Endothelial cell of umbilical vein (primary cell): ENCODE measurements around the gene B4GALNT1. TPM values are rescaled to one million over a fixed set of nuclear protein-coding genes. Genes with fewer than 3 reads are reported as not detected.

ENCODE experiments used
- BruUV-seq: library from RNA; stranded (reverse); fragments of 400-500 nt; replicated peaks from 2 replicates; lab custom pipeline; 2021; lab: Mats Ljungman, UMichigan
- CTCF ChIA-PET: fragments of 300-600, 350-600 bp; sonication (Branson Sonifier 250); formaldehyde crosslinking; loops from one replicate; lab custom pipeline; 2021; ENCODE audit warnings: antibody characterized with exemption, inconsistent platforms; lab: Charles Lee
- POLR2A ChIA-PET: fragments of 300-600, 350-600 bp; sonication (Branson Sonifier 250); formaldehyde crosslinking; loops from one replicate; lab custom pipeline; 2021; ENCODE audit warnings: antibody characterized with exemption, inconsistent platforms; lab: Charles Lee
- DNase-seq: peaks from one replicate; pipeline ENCODE4 v3.0.0-alpha.2; 2011; ENCODE audit warnings: low read depth, low spot score
- FAIRE-seq: peaks from 2 replicates; lab custom pipeline; 2011; peaks lifted over from hg19 to GRCh38; lab: Jason Lieb, UNC
- H2AFZ ChIP-seq: 2 replicates; pipeline ENCODE4 v1.6.0; 2012; ENCODE audit warnings: low read depth, low read length, control low read depth, inconsistent platforms
- H3K27ac ChIP-seq: 2 replicates; pipeline ENCODE4 v1.5.1; 2011; ENCODE audit warnings: low read depth, mild to moderate bottlenecking, control low read depth, low read length, moderate library complexity; ENCODE audit not compliant: insufficient read depth
- H3K27me3 ChIP-seq, 2 experiments: 2 replicates each; pipeline versions ENCODE4 v1.6.0 to v1.6.1; 2011; ENCODE audit warnings: low read length in 2 of 2, mixed read lengths in 1 of 2; ENCODE audit not compliant: control insufficient read depth in 2 of 2, insufficient read depth in 2 of 2
- H3K36me3 ChIP-seq, 2 experiments: 2 replicates in 1 of 2; 3 replicates in 1 of 2; pipeline ENCODE4 v1.5.1; 2011; ENCODE audit warnings: low read length in 2 of 2, mild to moderate bottlenecking in 1 of 2, moderate library complexity in 1 of 2; ENCODE audit not compliant: control insufficient read depth in 2 of 2, insufficient read depth in 2 of 2; ENCODE audit errors: extremely low read depth in 1 of 2
- H3K4me1 ChIP-seq: 3 replicates; pipeline ENCODE4 v1.5.1; 2011; ENCODE audit warnings: mild to moderate bottlenecking, low read length; ENCODE audit not compliant: control insufficient read depth, insufficient read depth; ENCODE audit errors: extremely low read depth
- H3K4me2 ChIP-seq: 2 replicates; pipeline ENCODE4 v1.6.1; 2011; ENCODE audit warnings: low read length, control low read depth, mixed read lengths; ENCODE audit not compliant: insufficient read depth
- H3K4me3 ChIP-seq, 3 experiments: fragments of 200-600 bp in 1 of 3; sonication (generic), shearing (Covaris generic) in 1 of 3; replicated peaks in 1 of 3; 2 replicates each; pipeline ENCODE4 v1.5.1; 2011 to 2016; ENCODE audit warnings: control low read depth in 3 of 3, low read length in 3 of 3, mild to moderate bottlenecking in 2 of 3, inconsistent platforms in 1 of 3, low read depth in 1 of 3, moderate library complexity in 1 of 3; ENCODE audit not compliant: insufficient read depth in 1 of 3
- H3K79me2 ChIP-seq: 2 replicates; pipeline ENCODE4 v1.6.0; 2012; ENCODE audit warnings: low read length, inconsistent platforms; ENCODE audit not compliant: control insufficient read depth, insufficient read depth
- H3K9ac ChIP-seq: replicated peaks from 2 replicates; pipeline ENCODE3; 2011; ENCODE audit warnings: low read length, control low read depth; ENCODE audit not compliant: insufficient read depth; ENCODE audit errors: extremely low read depth
- H3K9me1 ChIP-seq: replicated peaks from 3 replicates; pipeline ENCODE4 v1.6.0; 2011; ENCODE audit warnings: mild to moderate bottlenecking, low read length; ENCODE audit not compliant: control insufficient read depth, insufficient read depth; ENCODE audit errors: extremely low read depth
- H3K9me3 ChIP-seq: replicated peaks from 2 replicates; pipeline ENCODE4 v1.5.1; 2012; ENCODE audit warnings: low read length, inconsistent platforms; ENCODE audit not compliant: control insufficient read depth, insufficient read depth
- H4K20me1 ChIP-seq: replicated peaks from 2 replicates; pipeline ENCODE3; 2011; ENCODE audit warnings: mild to moderate bottlenecking, low read length; ENCODE audit not compliant: control insufficient read depth, insufficient read depth; ENCODE audit errors: extremely low read depth
- CTCF ChIP-seq, 2 donors: IDR thresholded peaks; 1 replicate in 1 of 2; 2 replicates in 1 of 2; pipeline ENCODE4 v1.5.1; 2011; ENCODE audit warnings: low read length in 2 of 2, mild to moderate bottlenecking in 2 of 2, moderate library complexity in 2 of 2, control low read depth in 1 of 2, inconsistent platforms in 1 of 2, low read depth in 1 of 2; ENCODE audit not compliant: insufficient read depth in 1 of 2; ENCODE audit errors: extremely low read depth in 1 of 2
- EZH2 ChIP-seq: IDR thresholded peaks from 2 replicates; pipeline ENCODE4 v1.6.1; 2012; ENCODE audit warnings: borderline replicate concordance, low read depth, mild to moderate bottlenecking, moderate library complexity, low read length, inconsistent platforms; ENCODE audit not compliant: severe bottlenecking
- FOS ChIP-seq: IDR thresholded peaks from 2 replicates; pipeline ENCODE4 v1.6.1; 2011; ENCODE audit warnings: mild to moderate bottlenecking, low read length, moderate library complexity, borderline replicate concordance; ENCODE audit not compliant: insufficient read depth
- GATA2 ChIP-seq: IDR thresholded peaks from 2 replicates; pipeline ENCODE4 v1.7.0; 2011; ENCODE audit warnings: low read depth, mild to moderate bottlenecking, moderate library complexity, mixed read lengths, low read length; ENCODE audit not compliant: insufficient read length, insufficient read depth
- JUN ChIP-seq: IDR thresholded peaks from 2 replicates; pipeline ENCODE4 v1.6.1; 2011; ENCODE audit warnings: borderline replicate concordance, low read depth; ENCODE audit not compliant: insufficient read length, insufficient read depth
- MYC ChIP-seq: IDR thresholded peaks from one replicate; pipeline ENCODE4 v1.6.1; 2011; ENCODE audit warnings: mild to moderate bottlenecking, low read depth, low read length
- POLR2A ChIP-seq: IDR thresholded peaks from 2 replicates; pipeline ENCODE4 v1.6.1; 2012; ENCODE audit warnings: low read depth, mild to moderate bottlenecking, control low read depth, low read length
- POLR2AphosphoS5 ChIP-seq: IDR thresholded peaks from 2 replicates; pipeline ENCODE4 v1.6.1; 2012; ENCODE audit warnings: low read depth, mild to moderate bottlenecking, control low read depth, low read length, moderate library complexity; ENCODE audit not compliant: insufficient read depth
- dilution Hi-C: fragments of 300-500 bp; cut with MboI; formaldehyde crosslinking; loops from one replicate; pipeline ENCODE4 v1.15.0; 2019; ENCODE audit warnings: low sequenced_read_pairs; ENCODE audit not compliant: extremely low pct_ligation_motif_present
- intact Hi-C: fragments of 100-400 bp; cut with micrococcal nuclease; formaldehyde crosslinking; loops from one replicate; pipeline ENCODE4 v1.10.0; 2022
- polyA plus RNA-seq, 4 experiments: library from polyadenylated mRNA; depleted of rRNA in 3 of 4; stranded (reverse) in 3 of 4; unstranded in 1 of 4; fragments of >200 nt; gene quantifications; 2 replicates each; pipeline versions ENCODE4 v1.2.1 to v1.2.3, GENCODE V29; 2011 to 2012; ENCODE audit warnings: missing spikeins in 1 of 4
- total RNA-seq: library from RNA; stranded (reverse); gene quantifications from 2 replicates; pipeline ENCODE4 v1.2.3, GENCODE V29; 2021
- TF ChIP-seq, protein P1 (sequence below): IDR thresholded peaks from 2 replicates; pipeline ENCODE4 v1.6.1; 2011; ENCODE audit not compliant: insufficient read depth, insufficient read length

The B4GALNT1 gene
- total and polyA plus RNA-seq, 2 donors (not counting 3 experiments of a cell fraction or from before 2014, with no cell fraction given) = 0.33 to 0.35 TPM

GRCh38 chr12:57629897-57630471, 3.0 kb downstream of the B4GALNT1 start:
- H3K9me1 ChIP-seq = no peaks in the 10 kb centered on the region
- intact Hi-C loops = no loop called here
- DNase-seq (no peak), FAIRE-seq (no peak)
- H3K27ac ChIP-seq = no peak overlapping the region
- H3K4me3 ChIP-seq = no peak overlapping the region
- no peak overlapping the region for H3K9ac ChIP-seq
- H3K27me3 ChIP-seq = peaks cover 43 to 58% of the 10 kb centered on the region in 2 experiments
- no peak overlapping the region for H3K4me2 ChIP-seq
- ChIA-PET POLR2A (no interaction called here), CTCF (interaction anchor here (1.2 to 6.8 kb wide), 2 partner anchors 16 to 47 kb away, joined by 3 to 126 read pairs; no protein-coding TSS in a partner anchor)
- no peaks in the 10 kb centered on the region for H4K20me1 ChIP-seq
- no peaks in the 10 kb centered on the region for H3K36me3 ChIP-seq
- no peaks in the 10 kb centered on the region for H3K79me2 ChIP-seq
- dilution Hi-C loops = no loop called here
- no peak overlapping the region for H2AFZ ChIP-seq
- no peak for TF ChIP-seq MYC
- TF ChIP-seq CTCF (IDR thresholded peaks at IDR 0.05; ENCODE audit: extremely low read depth in 1 of 2, insufficient read depth in 1 of 2, low read depth in 1 of 2, low read length in 2 of 2) = no peak
- TF ChIP-seq, protein P1, sequence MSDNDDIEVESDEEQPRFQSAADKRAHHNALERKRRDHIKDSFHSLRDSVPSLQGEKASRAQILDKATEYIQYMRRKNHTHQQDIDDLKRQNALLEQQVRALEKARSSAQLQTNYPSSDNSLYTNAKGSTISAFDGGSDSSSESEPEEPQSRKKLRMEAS = no peak
- no peak for TF ChIP-seq JUN
- TF ChIP-seq FOS = no peak
- no peak for TF ChIP-seq EZH2
- no peak for TF ChIP-seq POLR2AphosphoS5
- no peak for TF ChIP-seq GATA2
- no peak for TF ChIP-seq POLR2A
- BruUV-seq = no TSS peak
- H3K9me3 ChIP-seq = no peaks in the 10 kb centered on the region
- no peaks in the 10 kb centered on the region for H3K4me1 ChIP-seq
